Bronchial epithelial cell (primary cell): ENCODE data around the gene ZC3H6. TPM values are rescaled to one million over a fixed set of nuclear protein-coding genes. Genes with fewer than 3 reads are reported as not detected.
"Not testable (repeated sequence)": the region's sequence is repeated elsewhere in the genome, so short reads cannot be mapped to it uniquely, and the experiment has no call there.

Source experiments
- DNase-seq: peaks from one replicate; pipeline ENCODE4 v3.0.0-alpha.2; 2010; ENCODE audit warnings: low read depth
- FAIRE-seq: peaks from 2 replicates; lab custom pipeline; 2011; peaks lifted over from hg19 to GRCh38; lab: Jason Lieb, UNC
- H3K27me3 ChIP-seq: 2 replicates; pipeline ENCODE4 v1.5.1; 2011; ENCODE audit warnings: low read length; ENCODE audit not compliant: control insufficient read depth, insufficient read depth
- H3K36me3 ChIP-seq: 2 replicates; pipeline ENCODE4 v1.5.1; 2011; ENCODE audit warnings: low read length; ENCODE audit not compliant: control insufficient read depth, insufficient read depth
- H3K4me3 ChIP-seq: 2 replicates; pipeline ENCODE4 v1.5.1; 2011; ENCODE audit warnings: mild to moderate bottlenecking, low read depth, low read length, control low read depth
- total RNA-seq: library from RNA; depleted of rRNA; stranded (reverse); fragments of >200 nt; gene quantifications from 2 replicates; pipeline ENCODE4 v1.2.1, GENCODE V29; 2014
- TF ChIP-seq, protein P1 (sequence below): IDR thresholded peaks from 2 replicates; pipeline ENCODE4 v1.5.1; 2011; ENCODE audit warnings: mild to moderate bottlenecking, moderate library complexity, low read length, control low read depth, inconsistent platforms; ENCODE audit not compliant: insufficient read depth, severe bottlenecking

ZC3H6 gene
- total RNA-seq, 1 donor from 2014 or later: 3.4 TPM

DNA sequence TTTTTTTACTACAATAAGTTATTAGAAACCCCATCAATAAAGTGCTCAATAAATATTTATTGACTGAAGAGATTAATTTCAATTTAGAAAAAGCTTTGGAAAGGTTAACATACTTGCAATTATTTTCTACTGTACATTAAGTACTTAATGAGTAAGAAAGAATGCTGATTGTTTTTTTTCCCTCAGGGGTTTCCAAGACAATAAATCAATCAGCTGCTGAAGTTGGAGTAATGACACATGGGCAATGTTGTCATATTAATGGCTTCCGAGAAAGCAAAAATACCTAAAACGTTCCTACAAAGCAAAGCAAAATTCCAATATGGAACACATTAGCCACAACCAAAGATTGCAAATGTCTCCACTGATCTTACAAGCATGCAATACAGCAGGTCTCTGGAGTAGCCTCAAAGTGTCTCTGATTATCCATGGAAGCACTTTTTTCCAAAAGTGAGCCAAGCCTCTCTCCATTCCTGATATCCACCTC lies 66.7 kb downstream of the ZC3H6 start:
- H3K27me3 ChIP-seq: no peaks in the 10 kb centered on the region
- TF ChIP-seq, protein P1, sequence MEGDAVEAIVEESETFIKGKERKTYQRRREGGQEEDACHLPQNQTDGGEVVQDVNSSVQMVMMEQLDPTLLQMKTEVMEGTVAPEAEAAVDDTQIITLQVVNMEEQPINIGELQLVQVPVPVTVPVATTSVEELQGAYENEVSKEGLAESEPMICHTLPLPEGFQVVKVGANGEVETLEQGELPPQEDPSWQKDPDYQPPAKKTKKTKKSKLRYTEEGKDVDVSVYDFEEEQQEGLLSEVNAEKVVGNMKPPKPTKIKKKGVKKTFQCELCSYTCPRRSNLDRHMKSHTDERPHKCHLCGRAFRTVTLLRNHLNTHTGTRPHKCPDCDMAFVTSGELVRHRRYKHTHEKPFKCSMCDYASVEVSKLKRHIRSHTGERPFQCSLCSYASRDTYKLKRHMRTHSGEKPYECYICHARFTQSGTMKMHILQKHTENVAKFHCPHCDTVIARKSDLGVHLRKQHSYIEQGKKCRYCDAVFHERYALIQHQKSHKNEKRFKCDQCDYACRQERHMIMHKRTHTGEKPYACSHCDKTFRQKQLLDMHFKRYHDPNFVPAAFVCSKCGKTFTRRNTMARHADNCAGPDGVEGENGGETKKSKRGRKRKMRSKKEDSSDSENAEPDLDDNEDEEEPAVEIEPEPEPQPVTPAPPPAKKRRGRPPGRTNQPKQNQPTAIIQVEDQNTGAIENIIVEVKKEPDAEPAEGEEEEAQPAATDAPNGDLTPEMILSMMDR: no peak
- no peak for FAIRE-seq

DNA sequence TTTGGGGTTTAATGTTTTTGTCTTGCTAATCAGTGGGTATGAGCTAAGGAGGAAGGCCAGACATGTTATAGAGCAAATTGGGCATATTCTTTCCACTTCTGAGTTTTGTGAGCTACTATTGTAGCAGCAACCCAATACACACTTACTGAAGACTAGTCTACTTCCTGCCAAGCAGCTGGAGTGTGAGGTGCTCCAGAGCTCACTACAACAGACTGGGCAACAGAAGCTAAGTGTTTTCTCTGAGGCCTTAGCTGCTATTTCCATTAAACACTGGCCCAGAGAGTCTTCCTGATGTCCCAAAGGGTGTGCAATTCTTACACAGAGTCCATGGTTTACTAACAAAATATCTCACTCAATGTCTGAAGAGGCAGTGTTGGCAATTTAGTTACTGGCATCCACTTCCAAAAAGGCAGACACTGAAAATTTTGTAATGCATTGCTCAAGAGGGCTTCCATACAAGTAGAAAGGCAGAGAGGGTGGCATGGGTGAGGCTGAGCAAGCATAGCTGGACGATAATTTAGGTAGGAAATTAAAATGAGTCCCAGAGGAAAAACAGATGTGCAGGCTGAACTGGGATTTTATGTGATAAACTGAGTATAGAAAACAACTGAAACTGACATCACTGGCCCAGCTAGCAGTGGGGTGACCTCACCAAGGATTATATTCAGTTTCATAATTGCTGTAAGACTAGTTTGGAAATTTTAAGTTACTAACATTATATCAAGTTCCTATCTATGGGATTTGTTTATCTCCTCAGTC lies 68.6 kb downstream of the ZC3H6 start:
- TF ChIP-seq, protein P1: no peak
- Histone ChIP-seq H3K36me3 (no peaks in the 10 kb centered on the region), H3K27me3 (no peaks in the 10 kb centered on the region), H3K4me3 (no peak overlapping the region)
- FAIRE-seq (no peak), DNase-seq (no peak)

More for the DNA sequence above, 66.7 kb downstream of the ZC3H6 start:
- peak; percentile 46 for DNase-seq
- no peak overlapping the region for H3K4me3 ChIP-seq
- no peaks in the 10 kb centered on the region for H3K36me3 ChIP-seq

DNA sequence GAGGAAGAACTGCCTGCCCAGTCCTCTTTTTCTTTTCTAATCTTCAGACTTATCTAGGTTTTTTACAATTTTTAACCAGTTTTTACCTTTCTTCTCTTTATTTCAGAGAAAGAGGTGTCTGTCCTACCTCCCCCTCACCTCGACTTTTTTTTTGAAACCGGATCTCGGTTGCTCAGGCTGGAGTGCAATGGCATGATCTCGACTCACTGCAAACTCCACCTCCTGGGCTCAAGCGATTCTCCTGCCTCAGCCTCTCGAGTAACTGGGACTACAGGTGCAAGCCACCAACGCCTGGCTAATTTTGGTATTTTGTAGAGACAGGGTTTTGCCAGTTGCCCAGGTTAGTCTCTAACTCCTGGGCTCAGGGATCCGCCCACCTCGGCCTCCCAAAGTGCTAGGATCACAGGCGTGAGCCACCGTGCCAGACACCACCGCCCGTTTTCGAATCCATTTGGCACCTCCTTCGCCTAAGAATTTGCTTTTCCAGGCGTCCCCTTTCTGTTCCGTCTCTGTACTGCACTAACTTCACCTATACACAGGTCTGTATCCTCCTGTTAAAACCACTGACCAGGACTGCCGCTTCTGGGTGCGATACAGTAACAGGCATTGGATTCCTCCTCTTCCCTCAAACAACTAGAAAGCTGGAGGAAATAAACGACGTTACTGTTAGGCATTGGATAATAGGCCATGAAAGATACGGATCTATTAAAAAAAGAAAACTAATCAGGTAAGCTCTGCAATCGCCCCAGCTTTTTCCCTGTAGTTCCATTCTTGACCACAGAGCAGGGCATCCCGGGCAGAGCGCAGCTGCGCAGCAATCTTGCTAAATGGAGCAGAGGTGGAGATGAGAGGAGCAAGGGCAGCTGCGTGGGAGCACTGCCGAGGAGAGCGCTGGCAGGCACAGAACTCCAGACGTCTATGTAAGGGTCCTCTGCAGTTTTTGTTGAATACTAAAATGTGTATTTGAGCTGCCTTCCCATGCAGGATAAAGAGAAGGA lies 69.9 kb downstream of the ZC3H6 start:
- H3K4me3 ChIP-seq: no peak overlapping the region
- TF ChIP-seq, protein P1: no peak
- H3K27me3 ChIP-seq: no peaks in the 10 kb centered on the region
- FAIRE-seq: no peak
- no peak for DNase-seq
- H3K36me3 ChIP-seq: no peaks in the 10 kb centered on the region

DNA sequence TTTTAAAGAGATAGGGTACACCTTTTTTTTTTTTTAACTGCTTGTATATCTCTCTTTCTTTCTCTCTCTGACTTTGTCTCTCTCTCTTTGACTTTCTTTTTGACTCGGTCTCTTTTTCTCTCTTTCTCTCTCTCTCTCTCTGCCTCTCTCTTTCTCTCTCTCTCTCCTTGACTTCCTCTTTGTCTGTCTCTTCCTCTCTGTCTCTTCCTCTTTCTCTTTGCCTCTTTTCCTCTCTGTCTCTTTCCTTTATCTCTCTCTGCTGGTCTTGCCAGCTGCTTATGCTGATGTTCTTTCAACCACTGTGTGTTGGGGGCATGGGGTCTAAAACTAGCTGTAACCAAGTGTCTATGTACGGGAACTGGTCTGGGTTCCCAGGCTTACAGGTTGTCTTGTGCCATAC lies 76.9 kb downstream of the ZC3H6 start:
- not testable (repeated sequence) for DNase-seq, H3K4me3 ChIP-seq, H3K36me3 ChIP-seq, H3K27me3 ChIP-seq, FAIRE-seq

DNA sequence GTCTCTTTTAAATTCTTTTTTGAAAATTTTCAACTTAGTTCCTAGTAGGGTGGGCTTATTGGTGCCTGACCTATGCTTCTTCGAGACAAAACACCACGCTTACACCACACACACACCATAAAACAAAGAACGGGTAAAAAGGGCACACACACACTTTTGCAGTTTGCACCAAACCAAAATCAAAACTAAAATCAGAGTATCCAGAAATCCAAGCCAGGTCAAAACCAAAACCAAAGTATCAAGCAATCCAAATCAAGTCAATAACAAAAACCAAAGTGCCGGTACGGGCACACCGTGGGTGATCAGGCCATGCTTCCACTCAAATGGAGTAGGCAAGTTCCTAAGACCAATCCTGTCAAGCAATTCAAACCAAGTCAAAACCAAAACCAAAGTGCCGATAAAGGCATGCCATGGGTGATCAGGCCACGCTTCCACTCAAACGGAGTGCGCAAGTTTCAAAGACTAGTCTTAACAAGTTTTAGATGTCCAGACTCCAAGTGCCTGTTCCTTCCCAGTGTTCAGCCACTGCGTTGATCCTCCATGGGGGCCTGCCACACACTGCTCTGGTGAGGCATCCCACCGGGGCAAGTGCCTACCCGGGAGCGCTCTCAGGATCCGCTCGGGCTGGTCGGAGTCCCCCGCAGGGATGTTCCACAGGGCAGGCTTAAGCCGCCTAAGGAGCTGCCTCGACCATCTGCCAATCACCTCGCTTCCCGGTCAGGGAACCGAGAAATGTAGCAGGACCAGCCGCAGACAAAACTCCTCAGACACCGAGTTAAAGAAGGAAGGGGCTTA lies 77.6 kb downstream of the ZC3H6 start:
- not testable (repeated sequence) for H3K27me3 ChIP-seq, H3K4me3 ChIP-seq, FAIRE-seq, DNase-seq, H3K36me3 ChIP-seq

DNA sequence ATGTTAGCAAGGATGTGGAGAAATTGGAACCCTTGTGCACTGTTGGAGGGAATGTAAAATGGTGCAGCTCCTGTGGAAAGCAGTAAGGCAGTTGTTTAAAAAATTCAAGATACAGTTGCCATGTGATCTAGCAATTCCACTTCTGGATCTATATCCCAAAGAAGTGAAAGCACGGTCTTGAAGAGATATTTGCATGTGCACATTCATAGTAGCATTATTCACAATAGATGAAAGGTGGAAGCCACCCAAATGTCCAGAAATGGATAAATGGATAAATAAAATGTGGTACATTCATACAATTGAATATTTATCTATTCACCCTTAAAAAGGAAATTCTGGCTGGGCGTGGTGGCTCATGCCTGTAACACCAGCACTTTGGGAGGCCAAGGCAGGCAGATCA lies 78.9 kb downstream of the ZC3H6 start:
- not testable (repeated sequence) for FAIRE-seq, H3K27me3 ChIP-seq, H3K4me3 ChIP-seq, DNase-seq, H3K36me3 ChIP-seq

DNA sequence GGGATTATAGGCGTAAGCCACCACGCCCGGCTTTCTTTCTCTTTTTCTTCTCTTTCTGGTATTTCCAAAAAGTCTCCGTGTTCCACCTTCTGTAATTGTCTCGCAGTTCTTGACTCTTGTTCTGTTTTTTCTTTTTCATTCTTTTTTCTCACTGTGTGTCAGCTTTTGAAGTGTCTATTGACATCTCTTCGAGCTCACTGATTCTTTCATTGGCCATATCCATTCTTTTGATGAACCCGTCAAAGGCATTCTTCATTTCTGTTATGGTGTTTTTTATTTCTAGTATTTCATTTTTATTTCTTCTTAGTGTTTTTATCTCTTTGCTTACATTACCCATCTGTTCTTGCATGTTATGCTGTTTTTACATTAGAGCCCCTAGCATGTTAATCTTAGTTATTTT lies 84.7 kb downstream of the ZC3H6 start:
- not testable (repeated sequence) for H3K36me3 ChIP-seq, H3K4me3 ChIP-seq, DNase-seq, H3K27me3 ChIP-seq, FAIRE-seq

Other genes starting within 250 kb of the ZC3H6 start
- 31.4 and 37.1 TPM in 2 replicates for gene TMEM87B, start 220.3 kb upstream of the ZC3H6 start, total RNA-seq
- gene FBLN7, start 137.2 kb upstream of the ZC3H6 start, total RNA-seq: under 0.01 and 0.13 TPM in 2 replicates
- gene ZC3H8, start 20.6 kb upstream of the ZC3H6 start, total RNA-seq: 7.9 and 11.5 TPM in 2 replicates
- 6.1 and 13.4 TPM in 2 replicates for gene RGPD8, start 158.0 kb downstream of the ZC3H6 start, total RNA-seq
- 23.2 and 26.6 TPM in 2 replicates for gene TTL, start 206.6 kb downstream of the ZC3H6 start, total RNA-seq